ENCODE measurements around the gene SLC35F3. TPM values are rescaled to one million over a fixed set of nuclear protein-coding genes. Genes with fewer than 3 reads are reported as not detected.

SLC35F3 gene
- total and polyA plus RNA-seq, 12 donors = 0.12 to 3.2 (median 0.46) TPM

- TF ChIP-seq POLR2A (IDR thresholded peaks at IDR 0.05) = no peak
- no peak for TF ChIP-seq CTCF (IDR thresholded peaks at IDR 0.05)
- Histone ChIP-seq H3K4me1 (replicated peaks in 1 of 2) (no peaks in the 10 kb centered on the region), H3K27me3 (no peaks in the 10 kb centered on the region), H3K9me3 (replicated peaks in 1 of 3) (no peaks in the 10 kb centered on the region), H3K36me3 (replicated peaks in 1 of 2) (no peaks in the 10 kb centered on the region), H3K4me3 (no peak overlapping the region), H3K27ac (no peak overlapping the region)
- intact Hi-C loops (cut with DNase I) = no loop called here
- 44 to 60% (median 50%) methylated on average over 8 of the region's 8 CpGs for WGBS, 4 donors
- no peak for DNase-seq
Measured at GRCh38 chr1:234102583-234102982, 198.1 kb downstream of the SLC35F3 start.

GRCh38 chr1:234103198-234103597, 198.7 kb downstream of the SLC35F3 start:
- Histone ChIP-seq H3K36me3 (replicated peaks in 1 of 2) (no peaks in the 10 kb centered on the region), H3K27ac (no peak overlapping the region), H3K4me1 (replicated peaks in 1 of 2) (no peaks in the 10 kb centered on the region), H3K4me3 (no peak overlapping the region), H3K9me3 (replicated peaks in 1 of 3) (no peaks in the 10 kb centered on the region), H3K27me3 (no peaks in the 10 kb centered on the region)
- intact Hi-C loops (cut with DNase I) = no loop called here
- DNase-seq = no peak
- 69 to 81% (median 73%) methylated on average over 3 of the region's 3 CpGs for WGBS, 4 donors
- TF ChIP-seq CTCF (IDR thresholded peaks at IDR 0.05) (no peak), POLR2A (IDR thresholded peaks at IDR 0.05) (no peak)

- 47 to 67% (median 60%) methylated on average over 2 of the region's 2 CpGs for WGBS, 4 donors
- Histone ChIP-seq H3K9me3 (replicated peaks in 1 of 3) (no peaks in the 10 kb centered on the region), H3K36me3 (replicated peaks in 1 of 2) (no peaks in the 10 kb centered on the region), H3K4me1 (replicated peaks in 1 of 2) (no peaks in the 10 kb centered on the region), H3K4me3 (no peak overlapping the region), H3K27ac (no peak overlapping the region), H3K27me3 (no peaks in the 10 kb centered on the region)
- TF ChIP-seq POLR2A (IDR thresholded peaks at IDR 0.05) (no peak), CTCF (IDR thresholded peaks at IDR 0.05) (no peak)
- intact Hi-C loops (cut with DNase I) = no loop called here
- peak in 2 of 7 donors; percentile 21 to 27 for DNase-seq
Measured at GRCh38 chr1:234106032-234106431, 201.6 kb downstream of the SLC35F3 start.

GRCh38 chr1:234107416-234108021, 203.0 kb downstream of the SLC35F3 start:
- 87 to 90% (median 89%) methylated on average over 3 of the region's 3 CpGs for WGBS, 4 donors

More at GRCh38 chr1:234107416-234108021, 203.0 kb downstream of the SLC35F3 start:
- intact Hi-C loops (cut with DNase I) = no loop called here
- DNase-seq = no peak
- no peak for TF ChIP-seq CTCF (IDR thresholded peaks at IDR 0.05)
- no peak for TF ChIP-seq POLR2A (IDR thresholded peaks at IDR 0.05)
- Histone ChIP-seq H3K36me3 (replicated peaks in 1 of 2) (no peaks in the 10 kb centered on the region), H3K27me3 (no peaks in the 10 kb centered on the region), H3K9me3 (replicated peaks in 1 of 3) (no peaks in the 10 kb centered on the region), H3K4me1 (replicated peaks in 1 of 2) (no peaks in the 10 kb centered on the region), H3K27ac (no peak overlapping the region), H3K4me3 (no peak overlapping the region)

All from adrenal gland (tissue), 12 donors.